Gastrocnemius medialis (tissue), 4 donors: Measurements from ENCODE around the gene SLC25A17.

ENCODE experiments used
- POLR2A ChIP-seq, 2 donors: fragments of 450-650 bp; IDR thresholded peaks; one replicate each; pipeline ENCODE4 v1.6.1; 2017; ENCODE audit warnings: antibody characterized with exemption in 2 of 2, mild to moderate bottlenecking in 2 of 2, moderate library complexity in 2 of 2
- TF ChIP-seq, protein P1 (sequence below), 5 experiments: fragments of 450-650 bp in 3 of 5; fragments of 200-600 bp in 2 of 5; sonication (generic) in 2 of 5; IDR thresholded peaks in 4 of 5; conservative IDR thresholded peaks in 1 of 5; 1 replicate in 4 of 5; 2 replicates in 1 of 5; pipeline ENCODE4 v1.5.1; 2016 to 2019; ENCODE audit warnings: antibody characterized with exemption in 5 of 5, mild to moderate bottlenecking in 3 of 5, moderate library complexity in 3 of 5

DNA sequence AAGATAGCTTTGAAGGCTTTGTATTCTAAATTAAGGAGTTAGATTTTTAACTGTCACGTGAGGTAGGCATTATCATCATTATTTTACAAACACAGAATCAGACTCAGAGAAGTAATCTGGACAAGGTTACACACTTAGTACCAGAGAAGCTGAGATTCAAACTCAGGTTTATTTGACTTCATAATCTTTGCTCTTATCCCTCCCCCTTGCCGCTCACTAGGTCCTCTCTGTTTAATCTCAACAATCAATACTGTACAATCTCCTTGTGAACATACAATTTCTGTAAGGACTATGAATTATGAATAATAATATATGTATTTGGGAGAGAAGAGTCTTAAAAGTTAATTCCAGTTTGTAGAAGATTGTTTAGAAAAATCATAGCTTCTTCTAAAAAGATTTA is 48.0 kb upstream of the SLC25A17 start:
- TF ChIP-seq, protein P1, sequence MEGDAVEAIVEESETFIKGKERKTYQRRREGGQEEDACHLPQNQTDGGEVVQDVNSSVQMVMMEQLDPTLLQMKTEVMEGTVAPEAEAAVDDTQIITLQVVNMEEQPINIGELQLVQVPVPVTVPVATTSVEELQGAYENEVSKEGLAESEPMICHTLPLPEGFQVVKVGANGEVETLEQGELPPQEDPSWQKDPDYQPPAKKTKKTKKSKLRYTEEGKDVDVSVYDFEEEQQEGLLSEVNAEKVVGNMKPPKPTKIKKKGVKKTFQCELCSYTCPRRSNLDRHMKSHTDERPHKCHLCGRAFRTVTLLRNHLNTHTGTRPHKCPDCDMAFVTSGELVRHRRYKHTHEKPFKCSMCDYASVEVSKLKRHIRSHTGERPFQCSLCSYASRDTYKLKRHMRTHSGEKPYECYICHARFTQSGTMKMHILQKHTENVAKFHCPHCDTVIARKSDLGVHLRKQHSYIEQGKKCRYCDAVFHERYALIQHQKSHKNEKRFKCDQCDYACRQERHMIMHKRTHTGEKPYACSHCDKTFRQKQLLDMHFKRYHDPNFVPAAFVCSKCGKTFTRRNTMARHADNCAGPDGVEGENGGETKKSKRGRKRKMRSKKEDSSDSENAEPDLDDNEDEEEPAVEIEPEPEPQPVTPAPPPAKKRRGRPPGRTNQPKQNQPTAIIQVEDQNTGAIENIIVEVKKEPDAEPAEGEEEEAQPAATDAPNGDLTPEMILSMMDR (IDR thresholded peaks at IDR 0.05 in 4 of 5, conservative IDR thresholded peaks at IDR 0.05 in 1 of 5) = no peak
- TF ChIP-seq POLR2A (IDR thresholded peaks at IDR 0.05) = no peak
